ENCODE results near the gene STAG1. TPM values are rescaled to one million over a fixed set of nuclear protein-coding genes. Genes with fewer than 3 reads are reported as not detected.

Gene STAG1
- total and polyA plus RNA-seq, 9 of the 15 experiments (the other 6 are each of a cell fraction or from before 2014, with no cell fraction given): 2.7 to 17.7 (median 8.8) TPM

GRCh38 chr3:136366289-136366688 lies 385.9 kb downstream of the STAG1 start:
- TF ChIP-seq SMARCA5 (IDR thresholded peaks at IDR 0.05) (no peak), PHF8 (IDR thresholded peaks at IDR 0.05; ENCODE audit: borderline replicate concordance, low read length) (no peak), NFRKB (IDR thresholded peaks at IDR 0.05; ENCODE audit: low read depth) (no peak), ZNF75A (CRISPR knock-in tag; IDR thresholded peaks at IDR 0.05) (no peak), U2AF1 (optimal IDR thresholded peaks at IDR 0.05; ENCODE audit: low read depth, low read length) (no peak)
- Histone ChIP-seq H3K9ac (ENCODE audit: insufficient read depth in 1 of 2, low read depth in 2 of 2, low read length in 2 of 2) (no peak overlapping the region), H3K4me1 (replicated peaks in 1 of 2; ENCODE audit: control insufficient read depth in 2 of 2, insufficient read depth in 2 of 2, low read length in 2 of 2) (no peaks in the 10 kb centered on the region), H3K36me3 (ENCODE audit: control insufficient read depth, insufficient read depth, low read length) (no peaks in the 10 kb centered on the region; the same call in 2 of the 3 replicates), H3K9me1 (ENCODE audit: control insufficient read depth, insufficient read depth, low read length) (no peaks in the 10 kb centered on the region), H3K27ac (ENCODE audit: extremely low read depth, low read depth, low read length) (no peak overlapping the region), H2AFZ (ENCODE audit: low read depth, low read length) (no peak overlapping the region), H3K27me3 (ENCODE audit: control insufficient read depth in 2 of 2, insufficient read depth in 2 of 2, low read length in 2 of 2) (no peaks in the 10 kb centered on the region), H4K20me1 (replicated peaks; ENCODE audit: control insufficient read depth, insufficient read depth, low read length) (no peaks in the 10 kb centered on the region), H3K4me2 (ENCODE audit: insufficient read depth, low read length) (no peak overlapping the region), H3K4me3 (no peak overlapping the region), H3K9me3 (replicated peaks; ENCODE audit: control insufficient read depth, insufficient read depth, low read depth, low read length) (no peaks in the 10 kb centered on the region), H3K79me2 (ENCODE audit: control insufficient read depth, insufficient read depth, low read length) (no peaks in the 10 kb centered on the region)
- no TSS peak for BruUV-seq (replicated peaks)
- CTCF ChIA-PET (ENCODE audit: low intra/inter-chr PET ratio): no interaction called here
- intact Hi-C loops (cut with micrococcal nuclease): no loop called here
- ATAC-seq: no peak
- POLR2A ChIA-PET: no interaction called here
- in situ Hi-C loops (cut with MboI): no loop called here
- no peak for FAIRE-seq
- no peak for DNase-seq (ENCODE audit: extremely low read depth in 1 of 4, low spot score in 3 of 4)

GRCh38 chr3:136353461-136353860 lies 398.7 kb downstream of the STAG1 start:
- WGBS (ENCODE audit: insufficient coverage, low coverage, missing lambda C conversion rate): 88% methylated on average over 2 of the region's 2 CpGs
- CTCF ChIA-PET (ENCODE audit: low intra/inter-chr PET ratio): no interaction called here
- TF ChIP-seq RFX5 (IDR thresholded peaks at IDR 0.05; ENCODE audit: low read depth, low read length): no peak
- TF ChIP-seq NCOA4 (IDR thresholded peaks at IDR 0.05; ENCODE audit: partially characterized antibody): no peak
- no peak for TF ChIP-seq TRIM24 (IDR thresholded peaks at IDR 0.05)
- TF ChIP-seq ZNF511 (CRISPR knock-in tag; IDR thresholded peaks at IDR 0.05): no peak
- TF ChIP-seq ZNF408 (CRISPR knock-in tag; IDR thresholded peaks at IDR 0.05; ENCODE audit: low read depth): no peak
- TF ChIP-seq XRCC4 (IDR thresholded peaks at IDR 0.05; ENCODE audit: extremely low read depth, insufficient read depth, insufficient read length): no peak
- TF ChIP-seq ZNF280B (CRISPR knock-in tag; IDR thresholded peaks at IDR 0.05): no peak
- no peak for TF ChIP-seq ZC3H11A (IDR thresholded peaks at IDR 0.05; ENCODE audit: low read depth, low read length)
- no peak for TF ChIP-seq ZNF197 (CRISPR knock-in tag; IDR thresholded peaks at IDR 0.05; ENCODE audit: low read depth)
- no peak for TF ChIP-seq PRMT5 (CRISPR knock-in tag; IDR thresholded peaks at IDR 0.05)
- no peak for TF ChIP-seq CSDE1 (IDR thresholded peaks at IDR 0.05)

More at GRCh38 chr3:136353461-136353860, 398.7 kb downstream of the STAG1 start:
- H3K79me2 ChIP-seq (ENCODE audit: control insufficient read depth, insufficient read depth, low read length): no peaks in the 10 kb centered on the region
- no peak for ATAC-seq
- no peaks in the 10 kb centered on the region for H3K4me1 ChIP-seq (replicated peaks in 1 of 2; ENCODE audit: control insufficient read depth in 2 of 2, insufficient read depth in 2 of 2, low read length in 2 of 2)
- no peaks in the 10 kb centered on the region for H3K36me3 ChIP-seq (ENCODE audit: control insufficient read depth, insufficient read depth, low read length)
- H3K27me3 ChIP-seq (ENCODE audit: control insufficient read depth in 2 of 2, insufficient read depth in 2 of 2, low read length in 2 of 2): no peaks in the 10 kb centered on the region
- no peaks in the 10 kb centered on the region for H4K20me1 ChIP-seq (replicated peaks; ENCODE audit: control insufficient read depth, insufficient read depth, low read length)
- no peak for FAIRE-seq
- POLR2A ChIA-PET: no interaction called here
- H3K27ac ChIP-seq (ENCODE audit: extremely low read depth, low read depth, low read length): no peak overlapping the region
- DNase-seq (ENCODE audit: extremely low read depth in 1 of 4, low spot score in 3 of 4): no peak
- no peaks in the 10 kb centered on the region for H3K9me3 ChIP-seq (replicated peaks; ENCODE audit: control insufficient read depth, insufficient read depth, low read depth, low read length)
- H3K9ac ChIP-seq (ENCODE audit: insufficient read depth in 1 of 2, low read depth in 2 of 2, low read length in 2 of 2): no peak overlapping the region
- H3K4me2 ChIP-seq (ENCODE audit: insufficient read depth, low read length): no peak overlapping the region
- in situ Hi-C loops (cut with MboI): no loop called here
- H2AFZ ChIP-seq (ENCODE audit: low read depth, low read length): no peak overlapping the region
- intact Hi-C loops (cut with micrococcal nuclease): no loop called here
- no TSS peak for BruUV-seq (replicated peaks)
- H3K9me1 ChIP-seq (ENCODE audit: control insufficient read depth, insufficient read depth, low read length): no peaks in the 10 kb centered on the region
- H3K4me3 ChIP-seq: no peak overlapping the region

Data from K562 (cell line).